Activated CD8-positive, alpha-beta memory T cell treated with anti-CD3 and anti-CD28 coated beads, Interleukin-2, amount 50 U/mL, for 48 hours (primary cell): Measurements from ENCODE around the gene DCAF15.
A peak's percentile ranks its signal among the peaks of the same experiment; 100 is the strongest.
"Not testable (repeated sequence)": the region's sequence is repeated elsewhere in the genome, so short reads cannot be mapped to it uniquely, and the experiment has no call there.

Source experiments
- DNase-seq: peaks from one replicate; pipeline ENCODE4 v3.0.0-alpha.2; 2020

Gene DCAF15, protein sequence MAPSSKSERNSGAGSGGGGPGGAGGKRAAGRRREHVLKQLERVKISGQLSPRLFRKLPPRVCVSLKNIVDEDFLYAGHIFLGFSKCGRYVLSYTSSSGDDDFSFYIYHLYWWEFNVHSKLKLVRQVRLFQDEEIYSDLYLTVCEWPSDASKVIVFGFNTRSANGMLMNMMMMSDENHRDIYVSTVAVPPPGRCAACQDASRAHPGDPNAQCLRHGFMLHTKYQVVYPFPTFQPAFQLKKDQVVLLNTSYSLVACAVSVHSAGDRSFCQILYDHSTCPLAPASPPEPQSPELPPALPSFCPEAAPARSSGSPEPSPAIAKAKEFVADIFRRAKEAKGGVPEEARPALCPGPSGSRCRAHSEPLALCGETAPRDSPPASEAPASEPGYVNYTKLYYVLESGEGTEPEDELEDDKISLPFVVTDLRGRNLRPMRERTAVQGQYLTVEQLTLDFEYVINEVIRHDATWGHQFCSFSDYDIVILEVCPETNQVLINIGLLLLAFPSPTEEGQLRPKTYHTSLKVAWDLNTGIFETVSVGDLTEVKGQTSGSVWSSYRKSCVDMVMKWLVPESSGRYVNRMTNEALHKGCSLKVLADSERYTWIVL

DNA sequence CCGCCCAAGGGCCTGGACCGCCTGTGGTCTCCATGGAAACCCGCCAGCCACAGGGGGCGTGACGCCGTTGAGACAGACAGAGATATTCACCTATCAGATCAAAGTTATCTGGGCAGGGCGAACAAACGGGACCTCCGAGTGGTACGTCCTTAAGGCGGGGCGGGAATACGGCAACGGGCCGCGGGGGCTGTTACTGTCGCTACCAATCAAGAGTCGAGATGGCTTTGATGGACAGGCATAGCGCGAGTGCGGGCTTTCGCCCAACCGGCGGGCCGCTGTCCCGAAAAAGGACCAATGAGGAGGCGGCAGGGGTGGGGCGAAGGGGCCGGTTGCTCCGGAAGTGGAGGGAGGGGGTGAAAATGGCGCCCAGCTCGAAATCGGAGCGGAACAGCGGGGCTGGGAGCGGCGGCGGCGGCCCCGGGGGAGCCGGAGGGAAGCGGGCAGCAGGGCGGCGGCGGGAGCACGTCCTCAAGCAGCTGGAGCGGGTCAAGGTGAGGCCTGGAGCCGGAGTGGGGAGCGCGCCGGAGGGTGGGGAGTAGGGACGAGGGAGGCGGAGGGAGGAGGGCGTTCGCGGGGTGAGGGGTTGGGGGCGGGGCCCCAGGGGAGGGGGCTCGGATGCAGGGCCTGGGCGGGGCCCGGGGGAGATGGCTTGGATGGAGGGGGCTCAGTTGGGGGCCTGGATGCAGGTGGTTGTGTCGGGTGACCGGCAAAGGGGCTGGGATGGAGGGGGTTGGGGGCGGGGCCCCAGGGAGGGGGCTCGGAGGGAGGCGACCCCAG is at the start of gene DCAF15:
DCAF15 (plus strand) TSS at position 356 of the 777 bp plus-strand sequence; CDS start at position 360, 4 bp downstream.
- DNase-seq, result peak; percentile 97

DNA sequence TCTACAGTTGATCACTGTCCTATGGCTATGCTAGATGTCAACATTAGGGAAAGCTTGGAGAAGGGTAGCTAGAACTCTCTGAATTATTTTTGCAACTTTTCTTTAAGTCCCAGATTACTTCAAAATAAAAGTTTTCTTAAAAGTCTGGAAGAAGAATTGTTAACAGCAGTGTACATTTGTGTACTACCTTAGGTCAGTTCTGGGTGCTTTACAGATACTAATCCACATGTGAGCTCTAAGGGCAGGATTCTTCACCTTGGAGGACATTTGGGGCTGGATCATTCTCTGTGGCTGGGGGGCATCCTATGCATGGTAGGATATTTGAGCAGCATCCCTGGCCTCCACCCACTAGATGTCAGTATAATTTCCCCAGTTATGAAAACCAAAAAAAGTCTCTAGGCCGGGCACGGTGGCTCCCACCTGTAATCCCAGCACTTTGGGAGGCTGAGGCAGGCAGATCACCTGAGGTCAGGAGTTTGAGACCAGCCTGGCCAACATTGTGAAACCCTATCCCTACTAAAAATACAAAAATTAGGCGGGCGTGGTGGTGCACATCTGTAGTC is 49.2 kb upstream of the DCAF15 start:
- no peak for DNase-seq

DNA sequence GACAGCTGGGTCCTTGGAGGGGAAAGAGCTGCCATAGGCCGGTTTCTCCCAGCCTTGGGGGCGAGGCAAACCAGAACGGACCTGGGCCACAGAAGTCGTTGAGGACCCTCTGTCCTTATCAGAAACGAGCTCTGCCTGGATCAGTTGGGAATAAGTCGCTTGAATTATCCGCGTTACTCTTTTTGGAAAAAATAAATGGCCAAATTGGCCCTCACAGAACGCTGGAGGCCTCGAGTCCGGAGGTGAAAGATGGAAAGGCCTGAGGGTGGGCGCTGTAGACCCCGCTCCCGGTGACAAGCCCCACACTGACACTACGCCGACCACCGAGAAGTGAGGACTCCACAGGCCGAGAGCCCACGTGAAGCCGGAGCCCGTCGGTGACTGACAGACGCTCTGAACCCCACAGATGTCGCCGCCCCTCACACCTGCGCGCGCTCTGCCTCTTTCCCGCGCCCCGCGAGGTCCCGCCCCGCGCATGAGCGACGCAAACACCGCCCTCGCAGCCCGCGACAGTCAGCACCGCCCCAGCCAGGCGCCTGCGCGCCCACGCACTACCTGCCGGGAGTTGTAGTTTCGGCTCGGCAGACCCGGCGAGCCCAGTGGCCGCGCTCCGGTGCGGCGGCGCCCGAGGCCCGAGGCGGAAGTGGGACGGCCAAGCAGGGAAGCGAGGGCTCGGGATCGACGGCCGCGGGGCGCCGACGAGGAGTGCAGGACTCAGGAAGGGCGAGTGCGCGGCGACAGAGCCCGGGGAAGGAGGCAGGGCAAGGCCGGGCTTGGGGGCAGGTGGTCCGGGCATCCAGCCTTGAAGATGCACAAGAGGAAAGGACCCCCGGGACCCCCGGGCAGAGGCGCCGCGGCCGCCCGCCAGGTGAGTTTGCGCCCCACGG is 46.4 kb upstream of the DCAF15 start, which contains the start of the genes BRME1 and CC2D1A:
BRME1 (minus strand) TSS at position 484 of the 887 bp plus-strand sequence. CDS start 1,225 bp downstream, outside the sequence.
CC2D1A (plus strand) TSS at position 568 of the 887 bp plus-strand sequence; CDS start at position 809, 241 bp downstream.
- peak; percentile 98 for DNase-seq

DNA sequence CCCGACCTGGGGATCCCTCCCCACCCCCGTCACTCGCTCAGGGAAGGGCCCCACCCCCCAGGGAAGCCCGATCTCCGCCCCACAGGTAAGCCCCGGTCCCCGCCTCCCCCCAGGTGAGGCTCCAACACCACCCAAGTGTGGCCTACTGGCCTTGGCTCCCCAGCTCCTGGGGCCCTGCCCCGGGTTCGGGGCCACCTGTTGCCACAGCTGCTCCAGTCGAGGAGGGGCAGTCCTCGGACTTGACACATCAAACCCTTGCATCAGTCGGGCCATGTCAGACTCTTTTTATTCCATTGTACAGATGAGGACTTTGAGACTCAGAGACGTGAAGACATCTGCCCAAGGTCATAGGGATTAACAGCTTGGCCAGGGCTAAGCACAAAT is 45.8 kb upstream of the DCAF15 start:
- DNase-seq, result no peak

DNA sequence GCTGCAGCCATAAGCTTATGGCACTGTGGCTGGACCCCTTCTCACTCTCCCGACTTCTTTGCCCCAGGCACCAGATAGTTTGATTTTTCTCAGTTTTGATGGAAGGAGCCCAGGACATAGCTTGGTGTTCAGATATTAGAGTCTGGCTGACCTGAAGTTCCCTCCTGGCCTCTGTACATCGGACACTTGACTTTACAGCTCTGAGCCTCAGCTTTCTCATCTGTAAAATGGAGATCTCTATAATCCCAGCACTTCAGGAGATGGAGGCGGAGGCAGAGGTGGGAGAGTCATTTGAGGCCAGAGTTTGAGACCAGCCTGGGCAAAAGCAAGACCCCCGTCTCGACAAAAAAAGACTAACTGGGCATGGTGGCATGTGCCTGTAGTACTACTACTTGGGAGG is 45.4 kb upstream of the DCAF15 start:
- DNase-seq, result no peak

DNA sequence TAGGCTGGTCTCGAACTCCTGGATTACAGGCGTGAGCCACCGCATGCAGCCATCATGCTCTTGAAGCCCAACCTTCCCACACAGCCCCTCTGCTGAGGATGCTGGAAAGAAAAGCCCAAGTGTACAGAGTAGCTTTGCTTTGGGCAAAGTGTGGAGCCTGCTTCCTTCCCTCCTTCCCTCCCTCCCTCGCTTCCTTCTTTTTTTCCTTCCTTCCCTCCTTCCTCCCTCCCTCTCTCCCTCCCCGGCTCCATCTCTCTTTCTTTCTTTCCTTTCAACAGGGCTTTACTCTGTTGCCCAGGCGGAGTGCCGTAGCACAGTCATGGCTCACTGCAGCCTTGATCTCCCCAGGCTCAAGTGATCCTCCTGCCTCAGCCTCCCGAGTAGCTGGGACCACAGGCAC is 43.6 kb upstream of the DCAF15 start:
- no peak for DNase-seq

DNA sequence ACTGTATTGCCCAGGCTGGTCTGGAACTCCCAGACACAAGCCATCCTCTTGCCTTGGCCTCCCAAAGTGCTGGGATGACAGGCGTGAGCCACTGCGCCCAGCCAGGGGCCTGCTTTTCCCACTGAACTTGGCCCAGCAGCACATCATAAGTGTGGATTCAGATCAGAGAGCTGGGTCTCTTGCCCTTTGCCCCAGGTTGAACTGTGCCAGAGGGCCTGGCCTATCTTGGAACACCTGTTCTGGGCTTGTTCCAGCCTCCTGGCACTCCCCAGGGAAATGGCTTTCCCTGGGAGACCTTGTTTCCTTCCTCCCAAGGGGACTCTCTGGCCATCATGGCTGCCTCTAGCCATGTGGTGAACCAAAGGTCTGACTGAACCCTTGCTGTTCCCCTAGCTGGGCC is 42.9 kb upstream of the DCAF15 start:
- no peak for DNase-seq

DNA sequence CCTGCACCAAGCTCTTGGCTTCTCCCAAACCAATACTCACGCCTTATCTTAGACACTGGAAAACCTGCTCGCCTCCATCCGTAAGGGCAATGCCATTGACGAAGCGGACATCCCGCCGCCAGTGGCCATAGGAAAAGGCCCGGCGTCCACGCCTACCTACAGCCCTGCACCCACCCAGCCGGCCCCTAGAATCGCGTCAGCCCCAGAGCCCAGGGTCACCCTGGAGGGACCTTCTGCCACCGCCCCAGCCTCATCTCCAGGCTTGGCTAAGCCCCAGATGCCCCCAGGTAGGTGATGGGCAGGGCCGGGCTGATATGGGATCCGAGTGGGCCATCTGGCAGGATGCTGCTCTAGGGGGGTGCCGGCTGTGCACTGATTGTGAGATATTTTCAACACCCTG is 39.0 kb upstream of the DCAF15 start:
- DNase-seq, result no peak

DNA sequence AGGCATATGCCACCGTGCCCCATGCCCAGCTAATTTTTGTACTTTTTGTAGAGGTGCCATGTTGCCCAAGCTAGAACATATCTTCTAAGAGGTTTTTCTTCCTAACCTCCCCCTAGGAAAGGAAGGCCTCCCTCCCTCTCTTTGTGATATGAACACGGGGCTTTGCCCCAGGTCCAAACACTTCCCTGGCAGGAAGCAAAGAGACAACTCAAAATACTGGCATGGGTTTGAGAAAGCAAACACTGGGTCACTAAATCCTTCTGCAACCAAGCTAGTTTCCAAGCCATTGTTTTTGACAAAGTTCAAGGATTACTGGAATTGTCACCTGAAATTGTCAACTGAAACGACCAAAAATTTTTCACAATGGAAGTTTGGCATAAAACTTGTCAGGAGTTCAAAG is 37.5 kb upstream of the DCAF15 start:
- no peak for DNase-seq

DNA sequence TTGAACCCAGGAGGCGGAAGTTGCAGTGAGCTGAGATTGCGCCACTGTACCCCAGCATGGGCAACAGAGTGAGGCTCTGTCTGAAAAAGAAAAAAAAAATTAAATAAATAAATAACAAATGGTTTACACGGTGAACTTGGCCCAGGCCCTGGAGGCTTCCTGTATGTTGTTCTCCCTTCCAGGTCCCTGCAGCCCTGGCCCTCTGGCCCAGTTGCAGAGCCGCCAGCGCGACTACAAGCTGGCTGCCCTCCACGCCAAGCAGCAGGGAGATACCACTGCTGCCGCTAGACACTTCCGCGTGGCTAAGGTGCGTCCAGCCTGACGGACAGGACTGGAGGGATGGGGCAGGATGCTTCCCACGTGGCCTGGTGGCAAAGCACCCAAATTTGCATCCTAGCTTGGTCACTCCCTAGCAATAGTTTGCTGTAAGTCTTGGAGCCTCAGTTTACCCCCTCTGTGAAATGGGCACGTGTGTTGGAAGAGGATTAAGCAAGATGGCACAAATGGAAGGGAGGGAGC is 34.4 kb upstream of the DCAF15 start:
- DNase-seq, result no peak

DNA sequence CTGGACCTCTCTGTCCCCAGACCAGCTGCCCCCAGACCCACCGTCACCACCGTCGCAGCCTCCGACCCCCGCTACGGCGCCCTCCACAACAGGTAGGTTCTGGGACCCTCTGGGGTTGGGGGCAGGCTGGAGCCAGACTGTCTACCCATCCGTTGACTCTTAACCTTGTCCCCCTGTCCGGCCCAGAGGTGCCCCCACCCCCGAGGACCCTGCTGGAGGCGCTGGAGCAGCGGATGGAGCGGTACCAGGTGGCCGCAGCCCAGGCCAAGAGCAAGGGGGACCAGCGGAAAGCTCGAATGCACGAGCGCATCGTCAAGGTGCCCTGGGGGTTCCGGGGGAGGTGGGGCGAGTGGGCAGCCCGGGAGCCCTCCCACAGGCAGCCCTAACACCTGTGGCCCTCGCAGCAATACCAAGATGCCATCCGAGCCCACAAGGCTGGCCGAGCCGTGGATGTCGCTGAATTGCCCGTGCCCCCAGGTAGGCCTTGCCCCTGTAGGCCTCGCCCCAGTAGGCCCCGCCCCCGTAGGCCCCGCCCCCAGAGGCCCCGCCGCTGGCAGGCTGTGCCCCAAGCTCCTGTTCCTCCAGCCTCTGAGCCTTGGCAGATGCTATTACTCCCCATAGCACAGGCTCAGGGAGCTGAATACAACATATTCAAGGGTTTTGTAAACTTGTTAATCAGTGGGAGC is 33.4 kb upstream of the DCAF15 start:
- DNase-seq, result no peak

DNA sequence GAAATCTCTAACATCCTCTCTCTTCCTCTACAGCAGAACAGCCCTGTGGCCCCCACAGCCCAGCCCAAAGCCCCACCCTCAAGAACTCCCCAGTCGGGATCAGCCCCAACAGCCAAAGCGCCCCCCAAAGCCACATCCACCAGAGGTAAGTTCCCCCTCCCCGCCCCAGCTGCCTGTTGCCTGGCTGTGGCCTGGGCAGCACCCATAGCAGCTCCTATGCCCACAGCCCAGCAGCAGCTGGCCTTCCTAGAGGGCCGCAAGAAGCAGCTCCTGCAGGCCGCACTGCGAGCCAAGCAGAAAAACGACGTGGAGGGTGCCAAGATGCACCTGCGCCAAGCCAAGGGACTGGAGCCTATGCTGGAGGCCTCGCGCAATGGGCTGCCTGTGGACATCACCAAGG is 31.8 kb upstream of the DCAF15 start:
- no peak for DNase-seq

DNA sequence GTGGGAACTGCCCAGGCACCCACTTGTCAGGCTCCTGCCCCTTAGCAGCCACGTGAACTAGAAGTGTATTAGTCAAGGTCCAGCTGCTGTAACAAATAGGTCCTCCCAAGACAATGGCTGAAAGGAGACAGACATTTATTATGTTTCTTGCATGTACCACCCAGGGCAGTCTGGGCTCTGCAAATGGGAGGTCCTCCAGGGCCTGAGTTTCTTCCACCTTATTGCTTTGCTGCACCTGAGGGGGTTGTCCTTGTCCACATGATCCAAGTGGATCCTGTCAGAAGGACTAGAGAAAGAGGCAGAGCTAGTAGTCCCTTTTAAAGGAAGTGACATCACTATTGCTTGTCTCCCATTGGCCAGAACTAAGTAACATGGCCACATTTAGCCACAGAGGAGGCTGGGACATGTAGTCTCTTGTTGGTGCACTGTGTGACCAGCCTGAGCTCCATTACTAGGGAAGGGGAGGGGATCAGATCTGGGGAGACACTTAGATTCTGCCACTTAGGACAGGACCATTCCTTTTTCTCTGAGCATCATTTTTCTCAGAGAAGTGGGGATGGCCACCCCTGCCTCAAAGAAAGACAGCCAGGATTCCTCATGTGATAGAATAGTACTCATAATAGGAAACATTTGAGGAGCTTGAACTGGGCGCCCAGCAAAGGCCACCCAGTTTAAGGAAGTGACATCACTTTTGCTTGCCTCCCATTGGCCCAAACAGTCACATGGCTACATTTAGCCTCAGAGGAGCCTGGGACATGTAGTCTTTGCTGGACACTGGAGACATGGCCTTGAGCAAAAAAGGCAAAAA is 31.2 kb upstream of the DCAF15 start:
- DNase-seq, result no peak

DNA sequence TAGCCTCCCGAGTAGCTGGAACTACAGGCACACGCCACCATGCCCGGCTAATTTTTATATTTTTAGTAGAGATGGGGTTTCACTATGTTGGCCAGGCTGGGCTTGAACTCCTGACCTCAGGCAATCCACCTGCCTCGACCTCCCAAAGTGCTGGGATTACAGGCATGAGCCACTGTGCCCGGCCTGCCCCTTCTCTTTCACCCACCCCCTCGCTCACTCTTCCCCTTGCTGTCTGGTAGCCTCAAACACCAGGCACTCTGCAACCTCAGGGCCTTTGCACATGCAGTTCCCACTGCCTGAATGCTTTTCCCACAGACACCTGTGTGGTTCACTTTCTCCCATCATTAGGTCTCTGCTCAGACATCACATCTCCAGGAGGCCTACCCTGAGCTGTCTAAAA is 30.2 kb upstream of the DCAF15 start:
- not testable (repeated sequence) for DNase-seq

DNA sequence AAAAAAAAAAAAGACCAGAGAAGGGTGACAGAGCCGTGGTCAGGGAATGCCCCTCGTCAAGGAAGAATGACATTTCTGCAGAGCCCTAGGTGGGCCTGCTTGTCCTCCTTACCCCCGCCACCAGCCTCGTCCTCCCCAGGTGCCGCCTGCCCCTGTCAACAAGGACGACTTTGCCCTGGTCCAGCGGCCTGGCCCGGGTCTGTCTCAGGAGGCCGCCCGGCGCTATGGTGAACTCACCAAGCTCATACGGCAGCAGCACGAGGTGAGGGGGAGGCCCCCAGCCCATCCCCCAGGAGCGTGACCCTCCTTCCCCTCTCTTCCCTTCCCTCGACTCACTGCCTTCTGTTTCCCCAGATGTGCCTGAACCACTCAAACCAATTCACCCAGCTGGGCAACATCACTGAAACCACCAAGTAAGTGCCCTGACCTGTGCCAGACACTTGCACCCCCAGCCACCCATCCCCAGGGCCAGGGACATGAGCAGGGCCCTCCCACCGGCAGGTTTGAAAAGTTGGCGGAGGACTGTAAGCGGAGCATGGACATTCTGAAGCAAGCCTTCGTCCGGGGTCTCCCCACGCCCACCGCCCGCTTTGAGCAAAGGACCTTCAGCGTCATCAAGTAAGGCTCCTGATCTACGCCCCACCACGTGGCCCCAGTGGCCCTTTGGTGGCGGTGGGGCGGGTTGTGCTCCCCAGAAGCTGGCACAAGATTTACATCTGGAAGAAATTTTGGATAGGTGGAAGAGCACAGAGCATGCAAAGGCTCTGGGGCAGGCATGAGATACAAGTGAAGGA is 28.9 kb upstream of the DCAF15 start:
- no peak for DNase-seq

DNA sequence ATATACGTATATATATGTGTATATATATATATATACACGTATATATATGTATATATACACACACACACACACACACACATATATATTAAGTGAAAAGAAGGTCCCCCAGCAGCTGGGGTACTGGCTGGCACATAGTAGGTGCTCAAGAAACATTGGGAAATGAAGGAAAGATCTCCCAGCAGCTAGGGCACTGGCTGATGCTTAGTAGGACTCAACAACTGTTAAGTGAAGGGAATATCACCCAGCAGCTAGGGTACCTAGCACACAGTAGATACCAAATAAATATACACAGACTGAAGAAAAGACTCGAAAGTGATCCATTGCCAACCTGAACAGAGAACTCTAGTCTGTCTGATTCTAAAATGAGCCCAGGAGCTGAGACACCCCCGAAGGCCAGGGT is 26.3 kb upstream of the DCAF15 start:
- no peak for DNase-seq

DNA sequence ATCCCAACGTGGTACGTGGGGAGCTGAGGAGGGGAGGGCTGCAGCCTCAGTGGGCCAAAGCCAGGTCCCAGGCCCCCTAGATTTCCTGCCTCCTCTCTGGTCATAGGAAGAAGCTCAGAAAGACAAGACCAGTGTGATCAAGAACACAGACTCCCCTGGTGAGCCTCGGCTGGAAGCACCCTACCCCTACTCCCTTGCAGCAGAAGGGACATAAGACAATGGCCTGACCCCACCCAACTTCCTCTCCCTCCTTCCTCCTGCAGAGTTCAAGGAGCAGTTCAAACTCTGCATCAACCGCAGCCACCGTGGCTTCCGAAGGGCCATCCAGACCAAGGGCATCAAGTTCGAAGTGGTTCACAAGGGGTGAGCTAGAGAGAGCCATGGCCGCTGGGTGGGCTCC is 25.6 kb upstream of the DCAF15 start:
- no peak for DNase-seq

DNA sequence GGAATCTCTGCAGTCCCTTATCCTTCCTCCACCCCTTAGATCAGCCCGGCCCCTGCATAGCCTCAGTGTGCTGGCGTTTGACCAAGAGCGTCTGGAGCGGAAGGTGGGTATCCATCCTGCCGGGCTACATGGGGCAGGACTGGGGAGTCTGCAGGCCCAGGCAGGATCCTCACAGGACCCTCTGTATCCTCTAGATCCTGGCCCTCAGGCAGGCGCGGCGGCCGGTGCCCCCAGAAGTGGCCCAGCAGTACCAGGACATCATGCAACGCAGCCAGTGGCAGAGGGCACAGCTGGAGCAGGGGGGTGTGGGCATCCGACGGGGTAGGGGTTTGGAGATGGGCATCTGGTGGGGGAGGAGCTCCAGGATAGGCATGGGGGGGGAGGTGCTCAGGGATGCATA is 23.0 kb upstream of the DCAF15 start:
- DNase-seq, result no peak

DNA sequence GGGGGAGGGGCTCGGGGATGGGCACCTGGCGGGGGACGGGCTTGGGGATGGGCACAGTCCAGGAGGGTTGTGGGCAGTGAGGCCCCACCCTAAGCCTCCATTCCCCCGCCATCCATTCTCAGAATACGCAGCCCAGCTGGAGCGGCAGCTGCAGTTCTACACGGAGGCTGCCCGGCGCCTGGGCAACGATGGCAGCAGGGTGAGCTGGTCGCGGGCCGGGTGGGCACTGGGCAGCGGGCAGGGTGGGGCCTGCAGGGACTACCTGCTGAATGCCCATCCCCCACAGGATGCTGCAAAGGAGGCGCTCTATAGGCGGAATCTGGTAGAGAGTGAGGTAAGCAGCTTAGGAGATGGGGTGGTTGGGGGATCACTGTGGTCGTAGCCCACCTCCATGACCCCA is 22.4 kb upstream of the DCAF15 start:
- DNase-seq, result no peak

DNA sequence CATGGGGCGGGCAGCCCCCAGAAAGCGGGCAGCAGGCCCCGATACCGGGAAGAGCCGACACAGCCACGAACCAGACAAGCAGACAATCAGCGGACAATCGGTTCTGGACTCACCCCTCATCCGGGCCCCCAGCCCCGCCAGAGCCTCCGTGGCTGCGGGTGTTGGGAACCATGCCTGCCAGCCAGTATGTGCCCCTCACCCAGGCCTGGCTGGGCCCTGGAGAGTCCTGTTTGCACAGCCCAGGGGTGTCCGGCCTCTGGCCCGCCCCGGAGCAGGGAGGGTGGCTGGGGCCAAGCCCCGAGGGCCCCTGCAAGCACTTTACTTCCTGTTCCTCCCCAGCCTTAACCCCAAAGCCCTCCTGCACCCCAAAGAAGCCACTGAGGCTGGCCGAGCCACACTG is 21.9 kb upstream of the DCAF15 start:
- DNase-seq, result no peak
